Measurements from ENCODE around the gene ING5.
A peak's percentile ranks its signal among the peaks of the same experiment; 100 is the strongest.
"Not testable (repeated sequence)": the region's sequence is repeated elsewhere in the genome, so short reads cannot be mapped to it uniquely, and the experiment has no call there.

ING5 gene

DNA sequence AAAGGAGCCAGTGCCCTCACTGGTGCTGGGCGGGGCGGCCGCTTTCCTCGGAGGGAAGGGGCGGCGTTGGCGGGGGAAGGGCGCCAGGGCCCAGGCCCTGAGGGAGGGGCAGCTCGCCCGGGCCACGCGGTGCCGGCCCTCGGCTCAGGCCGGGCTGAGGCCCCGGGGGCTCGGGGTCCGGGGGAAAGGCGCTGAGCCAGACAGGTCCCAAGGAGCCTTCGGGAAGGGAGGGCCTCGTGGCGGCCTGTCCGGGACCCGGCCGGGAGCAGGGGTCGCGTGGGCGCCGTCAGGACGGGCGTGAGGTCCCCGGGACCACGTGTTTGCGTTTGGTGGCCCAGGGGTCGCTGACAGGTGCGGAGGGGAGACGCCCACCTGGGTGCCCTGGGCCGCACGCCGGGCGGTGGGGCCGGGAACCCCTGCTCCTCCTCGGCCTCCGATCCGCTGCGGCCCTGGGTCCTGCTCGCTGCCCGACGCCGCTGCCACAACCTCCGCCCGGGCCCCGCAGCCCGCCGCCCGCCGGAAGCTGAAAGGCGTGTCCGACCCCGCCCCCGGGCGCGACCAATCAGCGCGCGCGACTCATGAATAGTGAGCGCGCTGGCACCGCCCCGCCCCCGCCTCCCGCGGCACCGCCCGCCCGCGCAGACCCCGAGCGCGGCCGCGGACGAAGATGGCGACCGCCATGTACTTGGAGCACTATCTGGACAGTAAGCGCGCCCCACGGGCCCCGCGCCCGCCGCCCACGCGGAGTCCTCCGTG lies at the start of gene ING5:
TSS of gene ING5 (plus strand) at position 641 of the 756 bp plus-strand sequence. CDS start at position 668, 27 bp downstream.
- DNase-seq, result peak; percentile 95

DNA sequence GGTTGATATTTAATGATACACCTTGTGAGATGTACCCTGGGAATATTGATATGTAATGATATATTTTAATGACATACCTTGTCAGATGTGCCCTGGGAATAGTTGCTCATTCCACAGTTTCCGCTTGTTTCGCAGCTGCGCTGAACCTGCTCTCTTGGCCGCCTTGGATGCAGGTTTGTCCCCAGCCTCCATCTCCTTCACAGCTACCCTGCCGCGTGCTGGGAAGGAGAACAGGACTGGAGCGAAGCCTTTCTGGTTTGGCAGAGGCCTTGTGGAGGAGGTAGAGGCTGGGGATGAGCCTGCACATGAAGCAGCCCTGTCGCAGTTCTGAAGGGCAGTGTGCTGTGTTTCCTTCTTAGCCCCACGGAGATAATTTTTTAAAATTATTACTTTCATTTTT lies 49.7 kb upstream of the ING5 start:
- no peak for DNase-seq

DNA sequence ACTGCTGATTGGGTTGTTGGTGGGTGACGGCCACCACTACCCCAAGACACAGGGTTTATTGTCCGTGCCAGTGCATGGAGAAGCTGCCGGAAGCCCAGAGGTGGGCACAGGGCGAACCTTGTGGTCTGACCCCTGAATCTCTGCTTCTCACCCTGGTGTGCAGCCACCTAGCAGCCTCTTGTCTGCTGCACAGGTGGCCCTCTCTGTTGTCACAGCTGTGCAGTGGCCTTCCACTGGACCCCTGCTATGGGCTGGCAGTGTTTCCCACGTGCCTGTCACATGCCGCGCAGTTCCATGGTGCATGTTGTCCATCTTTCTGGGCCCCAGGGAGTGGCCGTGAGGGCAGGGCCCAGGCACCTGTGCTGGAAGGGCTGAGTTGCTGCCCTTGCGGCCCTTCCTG lies 49.1 kb upstream of the ING5 start:
- no peak for DNase-seq

DNA sequence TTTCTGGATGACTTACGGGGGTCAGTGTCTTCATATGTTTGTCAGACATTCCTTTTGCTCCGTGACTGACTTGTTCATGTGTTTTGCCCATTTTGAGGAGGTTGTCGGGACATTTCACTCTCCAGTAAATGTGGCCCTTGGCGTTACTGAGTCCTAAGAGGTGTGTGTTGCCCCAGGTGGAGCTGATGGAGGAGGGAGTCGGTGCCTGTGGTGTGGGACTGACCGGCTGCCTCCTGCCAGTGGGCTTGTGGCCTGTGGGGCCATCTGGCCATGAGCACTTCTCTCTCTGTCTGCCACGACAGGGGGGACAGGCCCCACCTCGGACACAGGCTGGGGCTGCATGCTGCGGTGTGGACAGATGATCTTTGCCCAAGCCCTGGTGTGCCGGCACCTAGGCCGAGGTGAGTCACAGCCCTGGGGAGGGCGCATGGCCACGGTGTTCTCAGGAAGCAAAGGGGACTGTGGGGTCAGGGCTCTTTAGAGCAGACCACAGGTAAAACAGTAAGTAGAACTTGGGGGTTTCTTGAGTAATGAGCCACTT lies 48.6 kb upstream of the ING5 start:
- no peak for DNase-seq

DNA sequence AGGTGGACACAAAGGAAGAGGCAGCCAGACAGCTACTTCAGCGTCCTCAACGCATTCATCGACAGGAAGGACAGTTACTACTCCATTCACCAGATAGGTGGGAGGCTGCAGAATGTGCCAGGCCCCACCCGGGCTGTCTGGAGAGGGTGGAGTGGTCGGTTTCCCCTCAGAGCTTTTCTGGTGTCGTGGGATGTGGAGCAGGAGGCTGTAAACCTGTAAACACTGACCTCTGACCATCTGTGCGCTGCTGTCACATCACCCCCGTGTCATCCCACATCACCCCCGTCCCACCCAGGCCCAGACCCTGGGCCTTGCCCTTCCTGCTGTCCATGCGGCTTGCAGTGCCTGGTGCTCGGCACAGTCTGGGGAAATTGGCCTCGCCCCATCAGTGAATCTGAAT lies 47.3 kb upstream of the ING5 start:
- no peak for DNase-seq

DNA sequence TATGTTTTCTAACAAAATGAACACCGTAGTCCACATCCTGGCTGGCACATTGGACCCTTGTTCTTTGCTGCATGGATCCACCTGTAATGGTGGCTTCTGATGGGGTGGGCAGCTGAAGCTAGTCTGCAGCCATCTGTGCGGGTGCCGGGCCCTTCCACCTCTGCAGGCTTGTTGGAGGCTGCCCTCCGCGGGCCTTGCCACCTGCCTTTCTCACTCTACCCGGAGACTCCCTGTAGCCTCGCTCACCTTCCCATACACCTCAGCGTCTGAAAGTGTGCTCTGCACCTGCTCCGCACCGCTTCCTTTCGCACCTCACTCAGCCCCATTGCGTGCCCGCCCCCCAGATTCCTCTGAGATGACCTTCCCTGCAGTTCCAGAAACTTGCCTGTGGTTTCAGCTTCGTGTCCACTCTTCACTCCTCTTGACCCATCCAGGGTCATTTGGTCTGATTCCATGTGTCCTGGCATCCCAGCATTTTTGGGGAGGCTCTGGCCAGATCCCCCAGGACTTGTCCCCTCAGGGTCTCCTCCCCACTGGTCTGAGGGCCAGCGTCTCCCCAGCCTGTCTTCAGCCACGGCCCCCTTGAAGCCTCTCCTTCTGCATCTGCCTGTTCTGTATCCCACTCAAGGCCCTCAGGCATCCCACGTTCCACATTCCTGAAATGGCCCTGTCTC lies 46.2 kb upstream of the ING5 start:
- no peak for DNase-seq

DNA sequence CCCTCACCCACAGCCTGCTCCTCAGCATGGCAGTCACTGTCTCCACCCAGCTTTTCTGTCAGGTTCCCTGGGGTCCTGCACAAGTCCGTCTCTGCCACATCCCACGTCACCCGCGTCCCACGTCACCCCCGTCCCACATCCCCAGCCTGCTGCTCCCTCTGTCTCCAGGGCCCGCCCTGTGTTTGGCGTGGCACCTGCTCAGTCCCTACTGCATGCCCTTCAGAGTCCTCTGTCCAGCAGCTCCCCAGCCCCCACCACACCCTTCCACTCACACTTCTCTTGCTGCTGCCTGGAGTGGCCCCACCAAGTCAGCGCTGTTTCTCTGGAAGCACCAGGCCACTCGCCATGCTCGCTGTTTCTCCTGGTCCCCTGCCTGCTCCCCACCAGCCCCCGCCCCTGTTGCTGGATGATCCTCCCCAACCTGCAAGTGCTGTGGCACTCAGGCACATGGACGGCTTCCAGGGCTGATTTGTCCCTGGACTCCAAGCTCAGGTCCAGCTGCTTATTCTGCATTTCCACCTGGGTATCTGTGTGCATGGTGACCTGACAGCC lies 45.6 kb upstream of the ING5 start:
- no peak for DNase-seq

DNA sequence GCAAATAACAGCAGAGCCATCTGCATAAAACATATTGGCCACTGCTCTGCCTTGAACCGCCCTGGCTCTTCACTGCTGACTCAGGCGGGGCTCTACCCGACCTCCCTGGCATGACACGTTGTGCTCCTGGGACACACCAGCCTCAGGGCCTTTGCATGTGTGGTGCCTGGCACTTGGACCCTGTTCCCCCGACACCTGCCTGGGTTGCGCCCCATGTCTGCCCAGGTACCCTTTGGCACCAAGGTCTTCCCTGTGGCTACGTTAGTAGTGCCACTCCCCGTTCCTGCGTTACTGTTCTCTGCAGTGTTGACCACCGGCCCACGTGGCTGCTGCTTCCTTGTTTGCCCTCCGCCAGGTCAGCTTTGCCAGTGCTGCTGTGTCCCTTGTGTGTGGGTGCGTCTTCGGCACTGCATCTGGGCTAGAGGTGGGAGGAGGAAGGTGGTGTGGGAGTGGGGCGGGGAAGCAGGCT lies 44.0 kb upstream of the ING5 start:
- no peak for DNase-seq

DNA sequence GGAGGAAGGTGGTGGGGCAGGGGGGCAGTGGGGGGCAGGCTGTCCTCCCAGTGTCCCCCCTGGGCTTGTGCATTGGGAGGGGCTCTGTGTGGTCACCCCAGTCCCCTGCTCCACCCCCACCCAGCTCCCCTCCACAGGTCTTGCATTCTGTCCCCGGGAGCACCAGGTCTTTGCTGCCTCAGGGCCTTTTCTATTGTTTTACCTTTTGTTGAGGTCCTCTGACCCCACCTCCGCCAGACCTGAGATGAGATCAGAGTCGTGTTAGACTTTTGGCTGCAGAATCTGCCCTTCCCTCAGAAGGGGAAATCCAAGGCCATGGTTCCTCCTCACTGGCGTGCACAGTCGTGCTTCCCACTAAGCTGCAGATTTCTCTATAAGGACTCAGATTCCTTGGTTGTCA lies 43.5 kb upstream of the ING5 start:
- no peak for DNase-seq

DNA sequence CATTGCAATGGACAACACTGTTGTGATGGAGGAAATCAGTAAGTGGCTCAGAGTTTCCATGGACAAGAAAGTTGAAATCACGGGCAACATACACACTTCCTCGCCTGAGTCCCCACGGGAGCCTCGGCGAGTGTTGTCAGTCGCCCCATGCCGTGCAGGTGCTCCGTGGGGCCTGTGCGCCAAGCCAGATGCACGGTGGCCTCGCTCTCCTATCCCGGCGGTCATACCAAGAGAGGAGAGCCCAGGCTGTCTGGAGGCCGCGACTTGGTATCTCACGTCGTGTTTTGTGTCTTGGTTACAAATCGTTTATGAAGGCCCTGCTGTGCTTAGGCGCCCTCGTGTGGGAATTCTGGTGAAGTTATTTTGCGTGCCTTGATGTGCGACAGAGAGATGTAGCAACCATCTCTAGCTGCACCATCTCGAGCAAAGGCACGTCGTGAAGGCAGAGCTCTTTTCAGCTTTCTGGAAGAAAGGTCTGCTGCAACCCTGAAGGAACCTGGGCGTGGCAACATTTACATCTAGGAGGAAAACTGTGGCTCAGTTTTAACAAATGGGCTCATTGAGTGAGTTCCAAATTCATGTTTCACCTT lies 42.6 kb upstream of the ING5 start:
- DNase-seq, result no peak

DNA sequence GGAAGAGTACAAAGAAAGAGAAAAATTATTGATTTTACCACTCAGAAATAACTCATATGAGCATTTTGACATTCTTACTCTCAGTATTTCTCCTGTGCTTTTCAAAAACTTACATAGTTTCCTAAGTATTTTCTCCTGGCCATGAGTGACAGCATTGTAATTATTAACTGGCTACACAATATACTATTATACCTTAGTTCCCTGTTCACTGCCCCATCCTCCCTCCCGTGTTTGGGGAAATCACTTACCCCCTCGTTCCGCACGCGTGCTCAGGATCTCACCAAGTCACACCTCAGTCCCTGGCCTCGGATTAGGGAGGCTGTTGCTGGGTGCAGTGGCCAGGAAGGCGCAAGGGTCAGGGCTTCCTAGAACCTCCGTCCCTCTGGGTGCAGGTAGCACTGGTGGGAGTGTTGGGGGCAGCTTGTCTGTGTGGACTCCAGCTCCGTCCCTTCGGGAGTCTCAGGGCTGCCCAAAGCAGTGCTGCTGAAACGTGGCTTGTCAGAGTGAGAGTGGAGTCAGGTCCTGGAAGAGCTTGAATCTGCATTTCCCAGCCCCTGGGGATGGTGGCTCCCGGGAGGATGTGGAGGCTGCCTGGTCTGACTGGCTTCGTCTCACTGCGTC lies 41.1 kb upstream of the ING5 start:
- no peak for DNase-seq

DNA sequence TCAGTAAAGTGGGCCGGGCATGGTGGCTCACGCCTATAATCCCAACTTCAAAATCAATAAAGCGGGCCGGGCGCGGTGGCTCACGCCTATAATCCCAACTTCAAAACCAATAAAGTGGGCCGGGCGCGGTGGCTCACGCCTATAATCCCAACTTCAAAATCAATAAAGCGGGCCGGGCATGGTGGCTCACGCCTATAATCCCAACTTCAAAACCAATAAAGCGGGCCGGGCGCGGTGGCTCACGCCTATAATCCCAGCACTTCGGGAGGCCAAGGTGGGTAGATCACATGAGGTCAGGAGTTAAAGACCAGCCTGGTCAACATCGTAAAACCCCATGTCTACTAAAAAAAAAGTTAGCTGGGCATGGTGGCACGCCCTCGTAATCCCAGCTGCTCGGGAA lies 39.1 kb upstream of the ING5 start:
- DNase-seq, result not testable (repeated sequence)

DNA sequence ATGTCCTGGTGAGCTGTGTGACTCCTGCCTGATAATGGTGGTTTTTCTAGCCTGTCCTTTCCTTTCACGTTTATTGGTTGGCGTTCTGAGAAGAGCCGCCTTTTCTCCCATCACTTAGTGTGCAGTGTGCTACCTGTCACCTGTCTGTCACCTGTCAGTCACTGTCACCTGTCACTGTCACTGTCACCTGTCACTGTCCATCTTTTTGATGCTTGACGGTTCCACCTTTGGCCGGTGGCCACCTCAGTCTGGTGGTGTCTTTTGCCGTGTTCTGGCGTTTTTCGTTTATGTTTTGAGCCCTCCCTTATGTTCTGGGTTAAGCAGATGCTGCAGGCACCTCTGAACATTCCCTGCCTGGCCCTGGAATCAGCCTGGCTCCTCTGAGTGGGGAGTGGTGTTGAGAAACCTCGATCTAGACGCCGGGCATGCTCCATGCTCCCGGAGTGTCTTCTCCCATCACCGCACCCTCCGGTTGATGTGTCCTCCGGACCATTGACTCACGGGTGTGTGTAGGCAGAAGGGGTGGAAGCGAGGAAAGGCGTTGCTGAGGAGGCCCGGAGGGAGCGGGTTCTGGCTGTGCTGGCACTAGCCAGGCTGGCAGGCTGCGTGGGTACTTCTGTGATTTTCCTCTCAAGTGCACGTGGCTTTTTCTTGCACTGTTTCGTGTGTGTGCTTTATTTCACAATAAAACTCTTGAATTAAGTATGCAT lies 36.0 kb upstream of the ING5 start:
- DNase-seq, result no peak

DNA sequence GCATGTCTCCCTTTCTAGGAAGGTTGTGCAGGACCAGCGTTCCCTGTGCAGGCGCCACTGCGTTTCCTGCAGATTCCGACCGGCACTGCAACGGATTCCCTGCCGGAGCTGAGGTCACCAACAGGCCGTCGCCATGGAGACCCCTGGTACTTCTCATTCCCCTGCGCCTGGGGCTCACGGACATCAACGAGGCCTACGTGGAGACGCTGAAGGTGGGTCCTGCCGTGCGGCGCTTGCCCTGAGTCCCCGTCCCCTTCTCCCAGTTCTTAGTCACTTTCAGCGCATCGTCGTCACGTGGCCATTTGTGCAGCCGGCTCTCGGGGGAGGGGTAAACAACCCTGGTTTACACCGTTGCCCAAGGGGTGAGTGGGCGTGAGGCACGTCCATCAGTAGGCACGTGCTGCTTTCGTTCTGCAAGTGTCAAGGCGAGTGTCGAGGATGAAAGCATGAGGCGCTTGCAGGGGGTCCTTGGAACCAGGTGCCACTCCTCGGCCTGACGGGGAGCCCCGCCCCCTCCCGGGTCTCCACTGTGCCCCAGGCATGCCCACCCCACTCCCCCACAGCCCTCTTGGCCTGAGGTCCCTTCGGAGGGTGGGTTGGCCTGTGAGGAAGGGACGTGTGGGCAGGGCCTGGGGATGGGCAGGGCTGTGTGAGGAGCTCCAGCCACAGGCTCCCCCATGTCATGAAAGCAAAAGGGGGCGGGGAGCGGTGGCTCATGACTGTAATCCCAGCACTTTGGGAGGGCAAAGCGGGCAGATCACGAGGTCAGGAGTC lies 35.0 kb upstream of the ING5 start:
- DNase-seq, result no peak

DNA sequence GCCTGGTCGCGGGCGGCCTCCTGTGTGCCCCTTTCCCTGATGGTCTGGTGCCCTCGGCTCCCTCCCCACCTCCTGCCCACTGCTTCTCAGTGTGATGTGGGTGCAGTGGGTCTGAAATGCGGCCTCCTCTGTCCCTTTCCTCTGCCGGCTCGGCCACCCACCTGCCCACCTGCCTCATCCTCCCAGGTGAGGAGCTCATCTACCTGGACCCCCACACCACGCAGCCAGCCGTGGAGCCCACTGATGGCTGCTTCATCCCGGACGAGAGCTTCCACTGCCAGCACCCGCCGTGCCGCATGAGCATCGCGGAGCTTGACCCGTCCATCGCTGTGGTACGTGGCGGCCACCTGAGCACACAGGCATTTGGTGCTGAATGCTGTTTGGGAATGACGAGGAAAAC lies 33.5 kb upstream of the ING5 start:
- no peak for DNase-seq

DNA sequence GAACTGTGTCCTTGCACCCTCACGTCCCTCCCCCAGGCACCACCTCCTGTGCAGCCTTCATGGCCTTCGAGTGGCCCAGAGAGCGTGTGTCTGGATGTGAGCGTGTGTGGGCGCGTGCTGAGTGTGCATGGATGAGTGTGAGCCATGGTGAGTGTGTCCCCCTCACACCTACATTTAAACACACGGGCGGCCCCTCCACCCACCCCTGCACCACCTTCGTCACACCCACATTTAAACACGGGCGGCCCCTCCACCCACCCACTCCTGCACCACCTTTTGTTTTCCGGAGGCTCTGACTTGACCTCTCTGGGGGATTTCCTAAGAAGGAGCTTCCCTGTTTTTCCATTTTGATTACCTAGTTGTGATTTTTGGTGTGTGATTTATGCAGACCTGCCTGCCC lies 33.0 kb upstream of the ING5 start:
- DNase-seq, result no peak

DNA sequence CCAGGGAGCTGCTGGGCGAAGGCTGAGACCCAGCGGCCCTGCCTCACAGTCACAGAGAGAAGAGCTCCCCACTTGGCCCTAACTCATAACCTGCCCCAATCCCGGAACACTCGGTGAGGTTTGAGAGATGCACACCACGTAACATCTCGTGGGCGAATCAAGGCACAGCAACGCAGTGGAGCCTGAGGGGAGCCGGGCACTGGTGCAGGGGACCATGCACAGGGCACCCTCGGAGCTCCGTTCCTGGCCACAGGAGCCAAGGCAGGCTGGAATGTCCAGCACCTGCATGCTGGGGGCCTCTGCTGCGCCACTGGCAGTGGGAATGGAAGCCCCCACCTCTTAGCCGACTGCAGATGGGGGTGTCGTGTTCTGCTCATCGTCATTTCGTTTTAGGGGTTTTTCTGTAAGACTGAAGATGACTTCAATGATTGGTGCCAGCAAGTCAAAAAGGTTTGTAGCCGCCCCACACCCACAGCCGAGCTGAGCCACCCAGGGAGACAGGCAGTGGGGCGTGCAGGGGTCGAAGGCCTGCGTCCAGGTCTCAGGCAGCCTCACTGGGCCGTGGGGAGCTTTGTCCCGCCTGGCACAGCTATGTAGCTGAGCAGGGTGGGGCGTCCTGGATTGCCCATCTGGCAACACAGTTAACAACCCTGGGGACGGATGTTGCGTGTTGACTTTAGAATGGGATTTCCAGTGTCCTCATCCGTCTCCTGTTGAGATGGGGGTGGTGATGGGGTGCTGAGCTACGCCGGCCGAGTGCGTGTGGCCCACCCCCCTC lies 31.3 kb upstream of the ING5 start:
- no peak for DNase-seq

DNA sequence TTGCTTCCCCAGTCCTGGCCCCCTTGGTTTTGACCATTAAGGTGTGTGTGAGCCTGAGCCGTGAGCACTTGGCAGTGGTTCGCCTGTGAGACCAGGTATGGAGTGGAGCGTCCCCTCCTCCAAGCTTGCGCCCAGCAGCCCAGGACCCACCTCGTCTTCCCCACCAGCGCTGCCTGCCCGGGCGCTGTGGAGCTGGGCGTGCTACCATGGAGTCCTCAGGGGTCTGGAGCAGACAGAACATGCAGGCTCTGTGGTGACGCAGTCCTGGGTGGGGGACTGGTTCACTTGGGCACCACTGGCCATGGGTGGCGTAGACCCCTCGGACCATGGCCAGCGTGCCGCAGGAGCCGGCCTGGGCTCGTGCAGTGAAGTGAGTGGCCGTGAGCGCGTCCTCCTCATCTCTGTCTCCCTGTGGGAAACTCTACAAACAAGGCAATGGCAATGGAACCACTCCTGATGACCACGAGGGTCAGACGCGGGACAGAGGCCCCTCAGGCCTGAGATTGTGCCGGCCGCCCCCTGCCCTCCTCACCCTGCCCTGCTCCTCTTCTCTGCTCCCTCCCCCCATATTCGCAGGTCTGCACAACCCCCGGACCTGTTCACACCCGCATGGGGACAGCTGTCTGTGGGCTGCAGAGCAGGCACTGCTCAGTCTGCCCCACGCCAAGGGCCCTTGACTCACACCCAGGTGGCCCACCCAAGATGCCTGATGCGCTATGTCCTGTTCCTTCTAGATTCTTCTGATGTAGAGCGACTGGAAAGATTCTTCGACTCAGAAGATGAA lies 30.2 kb upstream of the ING5 start:
- DNase-seq, result no peak

DNA sequence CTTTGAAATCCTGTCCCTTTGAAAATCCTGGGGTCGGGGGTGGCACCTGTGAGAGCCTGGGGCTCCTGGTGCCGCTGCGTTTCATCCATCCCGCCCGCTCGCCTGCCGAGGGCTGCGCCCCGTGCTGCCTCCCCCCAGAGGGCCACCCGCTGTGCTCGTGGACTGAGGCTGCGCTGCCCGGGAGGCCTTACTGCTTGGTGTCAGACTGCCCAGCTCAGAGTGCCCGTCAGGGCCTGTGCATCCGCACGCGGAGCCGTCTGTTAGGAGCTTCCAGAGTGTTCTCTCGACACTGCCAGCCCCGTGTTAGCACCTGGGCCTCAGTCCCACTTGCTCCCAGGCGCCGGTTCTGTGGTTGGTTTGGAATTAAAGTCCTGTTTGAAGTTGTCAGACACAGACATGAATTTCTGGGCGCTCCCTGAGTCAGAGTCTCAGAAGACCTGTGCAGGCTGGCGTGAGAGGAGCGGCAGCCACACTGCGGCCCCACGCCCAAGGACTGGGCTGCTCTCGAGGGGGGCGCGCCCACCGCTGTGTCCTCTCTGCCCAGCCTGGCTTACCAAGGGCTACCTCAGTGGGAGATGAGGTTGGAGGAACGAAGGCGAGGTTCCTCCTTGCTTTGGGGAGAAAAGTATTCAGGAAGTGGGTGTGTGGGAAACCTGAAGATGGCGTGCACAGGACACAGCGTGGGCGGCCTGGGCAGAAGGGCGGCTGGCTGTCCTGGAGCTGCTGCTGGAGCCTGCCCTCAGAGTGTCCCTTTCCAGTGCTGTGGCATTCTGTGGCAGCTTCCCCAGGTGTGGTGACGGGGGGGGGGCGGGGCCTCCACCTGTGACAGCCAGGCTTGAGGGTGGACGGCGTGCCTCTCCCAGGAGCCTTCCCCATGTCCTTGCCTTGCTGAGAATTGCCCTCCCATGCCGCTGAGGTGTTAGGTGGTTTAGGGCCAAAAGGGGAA lies 29.3 kb upstream of the ING5 start:
- DNase-seq, result no peak

All from activated effector memory CD4-positive, alpha-beta T cell treated with Interleukin-2 at 50 U/mL for 16 hours (primary cell).